GM06990 (cell line): ENCODE measurements around the gene INCENP.

ENCODE experiments used
- DNase-seq: peaks from one replicate; pipeline ENCODE4 v3.0.0-alpha.2; 2011; ENCODE audit not compliant: insufficient read length; ENCODE audit errors: extremely low read depth
- H3K27me3 ChIP-seq: replicated peaks from 2 replicates; pipeline ENCODE4 v1.6.0; 2011; ENCODE audit warnings: low read length; ENCODE audit not compliant: control insufficient read depth, insufficient read depth
- H3K36me3 ChIP-seq: 2 replicates; pipeline ENCODE4 v1.5.1; 2011; ENCODE audit warnings: low read length; ENCODE audit not compliant: control insufficient read depth, insufficient read depth
- H3K4me3 ChIP-seq: replicated peaks from 2 replicates; pipeline ENCODE4 v1.5.1; 2011; ENCODE audit warnings: low read depth, mild to moderate bottlenecking, control low read depth, low read length
- TF ChIP-seq, protein P1 (sequence below): IDR thresholded peaks from 2 replicates; pipeline ENCODE4 v1.5.1; 2011; ENCODE audit warnings: low read length, control low read depth, mild to moderate bottlenecking, inconsistent platforms; ENCODE audit not compliant: insufficient read depth, poor library complexity, severe bottlenecking

INCENP gene

DNA sequence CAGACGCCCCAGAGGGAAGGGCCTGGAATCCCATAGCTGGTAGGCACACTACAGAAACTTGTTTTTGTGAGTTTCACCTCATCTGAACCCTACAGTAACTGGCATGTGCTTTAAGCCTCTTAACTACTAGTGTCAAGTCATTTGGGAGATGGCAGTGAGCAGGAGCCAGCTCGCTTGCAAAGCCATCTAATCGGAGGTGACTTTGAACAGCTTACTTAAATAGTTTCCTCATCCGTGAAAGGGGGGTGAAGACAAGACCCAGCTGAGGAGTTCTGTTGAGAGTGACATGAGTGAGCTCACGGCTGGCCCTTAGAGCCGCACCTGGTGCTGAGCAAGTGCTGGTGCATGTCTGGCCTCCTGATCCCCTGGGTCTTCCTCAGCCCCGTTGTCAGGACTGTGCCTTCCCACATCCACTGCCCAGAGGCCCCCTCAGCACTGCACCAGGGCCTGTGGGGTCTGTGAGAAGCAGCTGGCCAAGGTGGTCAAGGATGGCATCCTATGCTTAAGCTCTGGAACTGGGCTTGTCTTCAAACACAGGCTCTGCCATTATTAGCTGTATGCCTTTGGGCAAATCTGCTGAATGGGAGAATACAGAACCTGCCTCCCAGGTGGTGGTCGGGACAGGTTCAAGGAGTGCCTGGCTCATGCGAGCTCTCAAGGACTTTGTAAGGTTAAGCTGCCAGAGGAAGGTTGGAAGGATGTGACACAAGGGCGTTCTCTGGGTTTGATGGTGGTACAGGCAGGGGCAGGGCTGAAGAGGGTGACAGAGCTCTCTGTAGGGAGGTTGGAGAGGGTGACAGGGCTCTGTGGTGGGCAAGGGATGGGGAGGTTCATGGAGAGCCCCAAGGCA is 27.3 kb downstream of the INCENP start:
- DNase-seq = no peak
- TF ChIP-seq, protein P1, sequence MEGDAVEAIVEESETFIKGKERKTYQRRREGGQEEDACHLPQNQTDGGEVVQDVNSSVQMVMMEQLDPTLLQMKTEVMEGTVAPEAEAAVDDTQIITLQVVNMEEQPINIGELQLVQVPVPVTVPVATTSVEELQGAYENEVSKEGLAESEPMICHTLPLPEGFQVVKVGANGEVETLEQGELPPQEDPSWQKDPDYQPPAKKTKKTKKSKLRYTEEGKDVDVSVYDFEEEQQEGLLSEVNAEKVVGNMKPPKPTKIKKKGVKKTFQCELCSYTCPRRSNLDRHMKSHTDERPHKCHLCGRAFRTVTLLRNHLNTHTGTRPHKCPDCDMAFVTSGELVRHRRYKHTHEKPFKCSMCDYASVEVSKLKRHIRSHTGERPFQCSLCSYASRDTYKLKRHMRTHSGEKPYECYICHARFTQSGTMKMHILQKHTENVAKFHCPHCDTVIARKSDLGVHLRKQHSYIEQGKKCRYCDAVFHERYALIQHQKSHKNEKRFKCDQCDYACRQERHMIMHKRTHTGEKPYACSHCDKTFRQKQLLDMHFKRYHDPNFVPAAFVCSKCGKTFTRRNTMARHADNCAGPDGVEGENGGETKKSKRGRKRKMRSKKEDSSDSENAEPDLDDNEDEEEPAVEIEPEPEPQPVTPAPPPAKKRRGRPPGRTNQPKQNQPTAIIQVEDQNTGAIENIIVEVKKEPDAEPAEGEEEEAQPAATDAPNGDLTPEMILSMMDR = no peak
- peaks cover 44% of the 10 kb centered on the region for H3K36me3 ChIP-seq
- H3K4me3 ChIP-seq = no peak overlapping the region
- H3K27me3 ChIP-seq = no peaks in the 10 kb centered on the region

DNA sequence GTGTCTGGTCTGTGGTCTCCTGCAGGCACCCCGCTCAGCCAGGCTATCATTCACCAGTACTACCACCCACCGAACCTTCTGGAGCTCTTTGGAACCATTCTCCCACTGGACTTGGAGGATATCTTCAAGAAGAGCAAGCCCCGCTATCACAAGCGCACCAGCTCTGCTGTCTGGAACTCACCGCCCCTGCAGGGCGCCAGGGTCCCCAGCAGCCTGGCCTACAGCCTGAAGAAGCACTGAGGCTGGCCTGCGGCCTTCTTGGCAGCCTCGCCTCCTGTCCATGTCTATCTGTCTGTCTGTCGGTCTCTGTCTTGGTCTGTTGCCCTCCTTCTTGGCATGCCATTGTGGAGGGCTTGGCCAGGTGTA is 27.9 kb downstream of the INCENP start:
- TF ChIP-seq, protein P1 = no peak
- Histone ChIP-seq H3K36me3 (peaks cover 43% of the 10 kb centered on the region), H3K27me3 (no peaks in the 10 kb centered on the region), H3K4me3 (no peak overlapping the region)
- DNase-seq = no peak

DNA sequence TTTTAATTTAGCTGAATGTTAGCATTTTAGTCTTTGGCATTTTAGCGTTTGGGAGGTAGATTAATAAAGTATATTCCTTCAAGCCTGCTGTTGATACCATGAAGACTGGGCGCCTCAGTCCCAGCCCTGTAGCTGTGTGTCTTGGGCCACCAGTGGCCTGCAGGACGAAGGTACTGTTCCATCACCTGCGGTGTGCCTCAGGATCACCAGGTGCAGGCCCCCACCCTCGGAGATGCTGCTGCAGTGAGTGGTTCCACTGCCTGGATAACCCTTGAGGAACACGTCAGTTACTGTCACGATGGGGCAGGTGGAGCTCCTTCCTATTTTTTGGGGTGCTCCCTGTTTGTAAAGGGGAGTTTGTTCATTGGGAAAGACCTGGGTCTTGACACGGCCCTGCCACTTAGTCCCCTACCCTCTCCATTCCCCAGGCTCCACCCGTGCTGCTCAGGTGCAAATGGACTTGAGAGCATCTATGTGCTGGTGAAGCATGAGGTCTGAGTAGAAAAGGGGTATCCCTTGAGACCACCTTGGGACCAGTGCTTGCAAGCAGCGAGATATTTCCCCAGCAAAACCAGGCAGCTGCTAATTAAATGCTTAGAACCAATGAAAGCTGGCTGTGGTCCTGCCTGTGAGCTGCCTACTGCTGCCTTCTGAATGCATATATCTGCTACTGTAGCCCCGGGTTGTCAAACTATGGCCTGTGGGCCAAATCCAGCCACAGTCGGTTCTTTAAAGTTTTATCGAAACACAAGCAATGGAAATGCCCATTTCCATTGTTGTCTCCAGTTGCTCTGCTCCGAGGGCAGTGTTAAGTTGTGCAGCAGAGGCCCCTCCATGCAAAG is 28.7 kb downstream of the INCENP start:
- no peak overlapping the region for H3K4me3 ChIP-seq
- H3K27me3 ChIP-seq = no peaks in the 10 kb centered on the region
- no peak for DNase-seq
- H3K36me3 ChIP-seq = peaks cover 36% of the 10 kb centered on the region
- TF ChIP-seq, protein P1 = no peak

DNA sequence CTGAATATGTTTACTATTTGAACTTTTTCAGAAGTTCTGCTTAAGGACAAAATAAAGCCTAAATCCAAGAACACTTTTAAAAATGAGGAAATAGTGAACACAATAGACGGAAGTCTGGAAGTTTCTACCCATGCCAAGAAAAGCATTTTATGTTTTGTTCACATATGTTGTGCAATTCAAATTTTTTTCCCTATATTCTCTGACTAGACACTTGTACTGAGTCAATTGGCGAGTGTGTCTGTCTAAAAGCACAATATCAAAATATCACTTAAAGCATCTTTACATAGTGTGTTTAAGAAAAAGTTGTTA is 29.2 kb downstream of the INCENP start:
- no peak for DNase-seq
- no peaks in the 10 kb centered on the region for H3K27me3 ChIP-seq
- peaks cover 30% of the 10 kb centered on the region for H3K36me3 ChIP-seq
- TF ChIP-seq, protein P1 = no peak
- no peak overlapping the region for H3K4me3 ChIP-seq

- no peak for DNase-seq
- H3K27me3 ChIP-seq = no peaks in the 10 kb centered on the region
- peaks cover 25% of the 10 kb centered on the region for H3K36me3 ChIP-seq
These were observed 29.8 kb downstream of the INCENP start for GRCh38 chr11:62153617-62154016.

More at GRCh38 chr11:62153617-62154016, 29.8 kb downstream of the INCENP start:
- TF ChIP-seq, protein P1 = no peak
- H3K4me3 ChIP-seq = no peak overlapping the region
